Mucosa of descending colon (tissue), 3 donors: Measurements from ENCODE around the gene PLEKHA8. TPM values are rescaled to one million over a fixed set of nuclear protein-coding genes. Genes with fewer than 3 reads are reported as not detected.

Experiments
- ATAC-seq: fragments of 200-7000 bp; cut with Tn5 transposase; one replicate; pipeline ENCODE4 v1.9.1; 2020; ENCODE audit warnings: mild to moderate bottlenecking, moderate library complexity
- DNase-seq, 3 donors: peaks; one replicate each; pipeline ENCODE4 v3.0.0-alpha.2; 2020
- H3K36me3 ChIP-seq: fragments of 200-600 bp; one replicate; pipeline ENCODE4 v1.8.0; 2021; ENCODE audit warnings: low read depth, mild to moderate bottlenecking
- H3K4me1 ChIP-seq: fragments of 200-600 bp; one replicate; pipeline ENCODE4 v1.8.0; 2021; ENCODE audit warnings: low read depth, mild to moderate bottlenecking
- H3K4me3 ChIP-seq: fragments of 200-600 bp; one replicate; pipeline ENCODE4 v1.8.0; 2021; ENCODE audit warnings: mild to moderate bottlenecking
- H3K9me3 ChIP-seq: fragments of 200-600 bp; one replicate; pipeline ENCODE4 v1.8.0; 2021; ENCODE audit warnings: mild to moderate bottlenecking
- CTCF ChIP-seq: fragments of 200-600 bp; IDR thresholded peaks from one replicate; pipeline ENCODE4 v1.8.0; 2022; ENCODE audit warnings: antibody characterized with exemption, mild to moderate bottlenecking
- intact Hi-C, 2 donors: fragments of 100-400 bp; cut with DNase I in 1 of 2; cut with micrococcal nuclease in 1 of 2; formaldehyde crosslinking; loops; one replicate each; pipeline versions ENCODE4 v1.11.0 to v1.11.1; 2022; cut with DNase I, micrococcal nuclease
- total RNA-seq, 3 donors: library from RNA; stranded (reverse); fragmentation: NEBNext Ultra II Directional in 2 of 3; extraction: Animal tissue kit (Norgen Biotek cat#: 25700) in 2 of 3; gene quantifications; one replicate each; pipeline versions ENCODE4 v1.2.1 to v1.2.4, GENCODE V29; 2021 to 2023
- donor health status: DM: no; HTN: no; CAD: no; lungs with moderate emphysema.
- donor health status: DM: no; HTN: no; CAD: no.
- donor health status: DM: no; HTN: yes; CAD: no.

Gene PLEKHA8
- total RNA-seq, 3 donors from 2014 or later, result 11.7 to 13.0 (median 12.5) TPM

- no peaks in the 10 kb centered on the region for H3K36me3 ChIP-seq
- H3K4me1 ChIP-seq, result no peaks in the 10 kb centered on the region
- H3K4me3 ChIP-seq, result peak overlapping the region; percentile 72
- intact Hi-C loops, result no loop called here
- DNase-seq, result peak in 1 of 3 donors; percentile 55
- TF ChIP-seq CTCF, result no peak
- no peak for ATAC-seq
- H3K9me3 ChIP-seq, result no peaks in the 10 kb centered on the region
These were observed 108.0 kb downstream of the PLEKHA8 start for GRCh38 chr7:30136117-30136731.

- H3K4me1 ChIP-seq, result no peaks in the 10 kb centered on the region
- no peaks in the 10 kb centered on the region for H3K9me3 ChIP-seq
- H3K4me3 ChIP-seq, result no peak overlapping the region
- intact Hi-C loops, result no loop called here
- ATAC-seq (no peak), DNase-seq (no peak)
- H3K36me3 ChIP-seq, result no peaks in the 10 kb centered on the region
- no peak for TF ChIP-seq CTCF
These were observed 108.7 kb downstream of the PLEKHA8 start for GRCh38 chr7:30136743-30137485.

DNA sequence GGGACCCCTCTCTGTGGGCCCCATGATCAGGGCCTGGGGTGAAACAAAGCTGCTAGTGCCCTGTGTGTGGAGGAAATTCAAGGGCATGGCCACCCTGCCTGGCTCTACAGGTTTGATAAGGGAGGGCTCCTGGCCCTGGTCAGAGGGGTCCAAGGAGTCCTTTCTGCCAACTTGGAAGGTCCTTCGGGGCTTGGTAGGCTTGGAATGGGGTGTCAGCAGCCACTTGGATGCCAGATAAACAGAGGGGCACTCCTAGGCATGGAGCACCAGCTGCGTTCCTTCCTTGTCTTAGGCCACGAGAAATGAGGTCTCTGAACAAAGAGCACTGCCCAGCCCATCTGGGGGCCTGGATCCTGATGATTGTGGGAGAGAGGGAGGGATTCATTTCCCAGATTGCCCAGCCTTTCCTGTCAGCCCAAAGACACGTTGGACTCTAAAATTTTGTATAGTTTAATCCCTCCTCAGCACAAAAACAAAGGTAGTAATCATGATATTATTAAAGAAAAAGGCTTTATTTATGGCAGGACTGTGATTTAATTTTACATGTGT lies 111.7 kb downstream of the PLEKHA8 start:
- ATAC-seq (no peak), DNase-seq (no peak)
- Histone ChIP-seq H3K36me3 (no peaks in the 10 kb centered on the region), H3K9me3 (no peaks in the 10 kb centered on the region), H3K4me1 (peaks cover 12% of the 10 kb centered on the region), H3K4me3 (no peak overlapping the region)
- TF ChIP-seq CTCF, result no peak
- intact Hi-C loops, result no loop called here

DNA sequence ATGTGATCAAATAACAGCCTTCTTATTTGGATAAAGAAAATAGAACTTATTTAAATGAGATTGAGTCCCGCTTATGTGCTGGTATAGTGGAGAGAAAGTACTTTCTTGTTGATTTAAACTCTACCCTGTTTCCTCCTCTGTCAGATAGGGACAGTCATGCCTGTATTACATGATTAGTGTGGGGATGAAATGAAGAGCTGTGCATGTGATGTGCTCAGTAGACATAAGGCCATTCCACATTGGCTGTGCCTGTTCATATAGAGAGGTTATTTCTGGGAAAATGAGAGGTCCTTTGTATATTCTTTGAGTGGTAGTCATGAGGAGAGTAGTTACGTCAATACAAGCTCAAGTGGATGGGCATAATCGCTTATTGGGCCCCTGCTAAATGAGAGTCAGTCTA lies 112.2 kb downstream of the PLEKHA8 start:
- intact Hi-C loops, result no loop called here
- no peak for TF ChIP-seq CTCF
- peaks cover 12% of the 10 kb centered on the region for H3K4me1 ChIP-seq
- DNase-seq (no peak), ATAC-seq (no peak)
- H3K9me3 ChIP-seq, result no peaks in the 10 kb centered on the region
- no peaks in the 10 kb centered on the region for H3K36me3 ChIP-seq
- no peak overlapping the region for H3K4me3 ChIP-seq

DNA sequence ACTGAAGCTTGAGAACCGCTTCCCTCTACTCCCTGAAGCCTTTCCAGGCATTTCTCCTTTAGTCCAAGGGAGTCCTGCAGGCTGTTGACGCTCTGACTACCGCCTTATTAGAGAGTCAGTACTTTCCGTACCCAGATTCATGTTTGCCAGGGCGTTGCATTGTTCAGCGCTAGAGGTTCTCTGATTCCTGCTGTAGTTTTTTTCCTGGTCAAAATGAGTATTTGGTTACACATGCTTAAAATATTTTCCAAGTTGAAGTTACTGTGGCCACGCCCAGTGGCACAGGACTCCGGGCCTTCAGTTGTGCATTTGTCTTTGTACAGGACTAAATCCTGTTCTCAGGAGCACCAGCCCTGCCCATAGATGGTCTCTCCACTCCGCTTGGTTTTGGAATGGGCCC lies 114.5 kb downstream of the PLEKHA8 start:
- DNase-seq, result peak in 1 of 3 donors; percentile 45
- intact Hi-C loops, result no loop called here
- Histone ChIP-seq H3K4me3 (no peak overlapping the region), H3K4me1 (peaks cover 12% of the 10 kb centered on the region), H3K36me3 (no peaks in the 10 kb centered on the region), H3K9me3 (no peaks in the 10 kb centered on the region)
- ATAC-seq, result peak; percentile 67
- TF ChIP-seq CTCF, result no peak
